SH-SY5Y (cell line): Measurements from ENCODE around the gene TANGO6.

Source experiments
- GATA2 ChIP-seq: IDR thresholded peaks from 2 replicates; pipeline ENCODE4 v1.6.1; 2011; ENCODE audit warnings: mild to moderate bottlenecking, low read depth, low read length
- GATA3 ChIP-seq: IDR thresholded peaks from 2 replicates; pipeline ENCODE4 v1.6.1; 2011; ENCODE audit warnings: low read depth, mild to moderate bottlenecking, low read length, moderate library complexity

GRCh38 chr16:68825427-68825826 is 17.9 kb upstream of the TANGO6 start:
- no peak for TF ChIP-seq GATA2
- TF ChIP-seq GATA3 = no peak
